HepG2 (cell line): ENCODE measurements around the gene SNRPD2. TPM values are rescaled to one million over a fixed set of nuclear protein-coding genes. Genes with fewer than 3 reads are reported as not detected.
A peak's percentile ranks its signal among the peaks of the same experiment; 100 is the strongest.

ENCODE experiments used
- EHMT2 ChIP-seq: fragments of 200-600 bp; sonication (generic); IDR thresholded peaks from 2 replicates; pipeline ENCODE4 v1.7.0; 2017; ENCODE audit warnings: antibody characterized with exemption, low read depth, low read length, borderline replicate concordance
- FOXK1 ChIP-seq: sonication (generic); formaldehyde crosslinking; IDR thresholded peaks from 2 replicates; pipeline ENCODE4 v1.4.0; 2020; ENCODE audit warnings: low read depth, missing genetic modification reagents, borderline replicate concordance
- GFI1 ChIP-seq: sonication (generic); formaldehyde crosslinking; IDR thresholded peaks from 2 replicates; pipeline ENCODE4 v1.5.0; 2020; ENCODE audit warnings: missing genetic modification reagents, mild to moderate bottlenecking, borderline replicate concordance
- MTA3 ChIP-seq: sonication (generic); formaldehyde crosslinking; IDR thresholded peaks from 2 replicates; pipeline ENCODE4 v1.4.0; 2020; ENCODE audit warnings: missing genetic modification reagents
- NFKB2 ChIP-seq: sonication (generic); formaldehyde crosslinking; IDR thresholded peaks from 2 replicates; pipeline ENCODE4 v1.4.0; 2020; ENCODE audit warnings: missing genetic modification reagents, borderline replicate concordance
- NFKBIZ ChIP-seq: IDR thresholded peaks from 2 replicates; pipeline ENCODE4 v1.6.1; 2018; ENCODE audit warnings: missing genetic modification reagents, missing compliant biosample characterization
- RBAK ChIP-seq: sonication (generic); formaldehyde crosslinking; IDR thresholded peaks from 2 replicates; pipeline ENCODE4 v1.5.1; 2020; ENCODE audit warnings: mild to moderate bottlenecking, missing genetic modification reagents
- TBP ChIP-seq: sonication (generic); formaldehyde crosslinking; IDR thresholded peaks from 2 replicates; pipeline ENCODE4 v1.5.0; 2020; ENCODE audit warnings: missing genetic modification reagents
- TBX3 ChIP-seq: fragments of 450-650 bp; IDR thresholded peaks from 2 replicates; pipeline ENCODE4 v1.6.1; 2017; ENCODE audit warnings: antibody characterized with exemption, mild to moderate bottlenecking, inconsistent platforms, borderline replicate concordance
- TCF7L2 ChIP-seq: IDR thresholded peaks from 2 replicates; pipeline ENCODE4 v1.6.1; 2011; ENCODE audit warnings: mild to moderate bottlenecking, low read depth, low read length, moderate library complexity
- ZBTB3 ChIP-seq: sonication (generic); formaldehyde crosslinking; IDR thresholded peaks from 2 replicates; pipeline ENCODE4 v1.4.0; 2020; ENCODE audit warnings: low read depth, mild to moderate bottlenecking, moderate library complexity, missing genetic modification reagents, borderline replicate concordance
- ZBTB42 ChIP-seq: sonication (generic); formaldehyde crosslinking; IDR thresholded peaks from 2 replicates; pipeline ENCODE4 v1.5.0; 2020; ENCODE audit warnings: mild to moderate bottlenecking, missing genetic modification reagents
- ZFP37 ChIP-seq: sonication (generic); formaldehyde crosslinking; IDR thresholded peaks from 2 replicates; pipeline ENCODE4 v1.4.0; 2020; ENCODE audit warnings: missing genetic modification reagents, borderline replicate concordance
- ZNF367 ChIP-seq: sonication (generic); formaldehyde crosslinking; IDR thresholded peaks from 2 replicates; pipeline ENCODE4 v1.4.0; 2020; ENCODE audit warnings: missing genetic modification reagents, borderline replicate concordance
- ZNF530 ChIP-seq: sonication (generic); formaldehyde crosslinking; IDR thresholded peaks from 2 replicates; pipeline ENCODE4 v1.5.0; 2020; ENCODE audit warnings: low read depth, mild to moderate bottlenecking, missing genetic modification reagents
- ZNF556 ChIP-seq: sonication (generic); formaldehyde crosslinking; IDR thresholded peaks from 2 replicates; pipeline ENCODE4 v1.4.0; 2020; ENCODE audit warnings: mild to moderate bottlenecking, missing genetic modification reagents, borderline replicate concordance
- ZNF709 ChIP-seq: sonication (generic); formaldehyde crosslinking; IDR thresholded peaks from 2 replicates; pipeline ENCODE4 v1.5.0; 2020; ENCODE audit warnings: mild to moderate bottlenecking, missing genetic modification reagents
- ZSCAN5A ChIP-seq: sonication (generic); formaldehyde crosslinking; IDR thresholded peaks from 2 replicates; pipeline ENCODE4 v1.8.0; 2022; ENCODE audit warnings: mild to moderate bottlenecking, missing genetic modification reagents, borderline replicate concordance
- polyA plus RNA-seq, 8 experiments: library from polyadenylated mRNA; depleted of rRNA in 3 of 8; stranded (reverse) in 7 of 8; unstranded in 1 of 8; fragments of >200 nt; fragmentation: Illumina TruSeq in 4 of 8; extraction: Trizol in 4 of 8; gene quantifications; 2 replicates each; pipeline versions ENCODE4 v1.2.1 to v1.2.3, GENCODE V29; 2011 to 2016; ENCODE audit warnings: low read depth in 4 of 8, missing spikeins in 1 of 8, mixed read lengths in 1 of 8; ENCODE audit not compliant: insufficient read depth in 1 of 8
- total RNA-seq, 5 experiments: library from RNA; depleted of rRNA; stranded (reverse); fragments of >200 nt; fragmentation: Illumina TruSeq; extraction: Trizol; gene quantifications; 2 replicates each; pipeline ENCODE4 v1.2.3, GENCODE V29; 2016; ENCODE audit warnings: low read depth in 1 of 5
- TF ChIP-seq, protein P1 (sequence below): IDR thresholded peaks from 2 replicates; pipeline ENCODE4 v1.6.1; 2016; ENCODE audit warnings: low read depth, missing genetic modification reagents, missing compliant biosample characterization
- TF ChIP-seq, protein P2 (sequence below): IDR thresholded peaks from 2 replicates; pipeline ENCODE4 v1.6.1; 2016; ENCODE audit warnings: mild to moderate bottlenecking

SNRPD2 gene
- total and polyA plus RNA-seq, 2 of the 13 experiments (the other 11 are each of a cell fraction or from before 2014, with no cell fraction given): 299 to 485 TPM

DNA sequence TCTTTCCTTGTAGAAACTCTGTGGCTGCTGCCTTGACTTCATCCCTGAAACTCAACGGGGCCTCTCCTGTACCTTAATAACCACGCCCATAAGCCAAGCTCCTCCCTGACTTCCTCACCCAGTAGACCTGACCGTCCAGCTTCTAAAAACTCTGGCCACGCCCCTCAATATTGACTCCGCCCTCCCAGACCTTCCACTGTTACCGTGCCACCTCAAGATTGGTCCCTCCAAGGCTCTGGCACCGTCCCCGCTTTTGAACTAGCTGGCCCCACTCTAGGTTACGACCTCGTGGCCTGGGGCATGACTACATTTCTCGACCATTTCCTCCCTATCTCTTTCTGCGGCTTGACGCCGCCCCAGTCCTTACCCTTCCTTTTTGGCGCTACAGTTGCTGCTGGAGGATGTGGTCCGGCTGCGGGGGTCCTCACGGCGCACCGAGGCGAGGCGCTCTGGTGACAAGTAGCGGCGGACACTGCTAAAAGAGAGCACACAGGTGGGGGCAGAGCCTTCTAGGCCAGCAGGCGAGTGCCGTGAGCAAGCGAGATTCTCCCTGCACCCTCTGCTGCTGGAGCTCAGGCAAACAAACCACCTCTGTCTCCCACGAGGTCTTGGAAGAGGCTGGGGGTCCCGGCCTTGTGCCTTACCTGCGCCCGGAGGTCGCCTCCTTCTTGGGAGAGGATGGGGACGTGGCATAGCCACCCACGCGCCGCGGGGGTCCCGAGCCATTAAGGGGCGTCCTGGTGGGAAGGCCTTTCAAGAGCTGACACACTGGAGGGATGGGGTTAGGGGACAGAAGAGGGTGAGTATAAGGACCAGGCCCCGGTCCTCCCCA, 50.3 kb downstream of the SNRPD2 start (continued):
- no peak for TF ChIP-seq GFI1 (CRISPR knock-in tag)
- no peak for TF ChIP-seq RBAK (CRISPR knock-in tag)
- TF ChIP-seq FOXK1 (CRISPR knock-in tag): no peak
- TF ChIP-seq, protein P1, sequence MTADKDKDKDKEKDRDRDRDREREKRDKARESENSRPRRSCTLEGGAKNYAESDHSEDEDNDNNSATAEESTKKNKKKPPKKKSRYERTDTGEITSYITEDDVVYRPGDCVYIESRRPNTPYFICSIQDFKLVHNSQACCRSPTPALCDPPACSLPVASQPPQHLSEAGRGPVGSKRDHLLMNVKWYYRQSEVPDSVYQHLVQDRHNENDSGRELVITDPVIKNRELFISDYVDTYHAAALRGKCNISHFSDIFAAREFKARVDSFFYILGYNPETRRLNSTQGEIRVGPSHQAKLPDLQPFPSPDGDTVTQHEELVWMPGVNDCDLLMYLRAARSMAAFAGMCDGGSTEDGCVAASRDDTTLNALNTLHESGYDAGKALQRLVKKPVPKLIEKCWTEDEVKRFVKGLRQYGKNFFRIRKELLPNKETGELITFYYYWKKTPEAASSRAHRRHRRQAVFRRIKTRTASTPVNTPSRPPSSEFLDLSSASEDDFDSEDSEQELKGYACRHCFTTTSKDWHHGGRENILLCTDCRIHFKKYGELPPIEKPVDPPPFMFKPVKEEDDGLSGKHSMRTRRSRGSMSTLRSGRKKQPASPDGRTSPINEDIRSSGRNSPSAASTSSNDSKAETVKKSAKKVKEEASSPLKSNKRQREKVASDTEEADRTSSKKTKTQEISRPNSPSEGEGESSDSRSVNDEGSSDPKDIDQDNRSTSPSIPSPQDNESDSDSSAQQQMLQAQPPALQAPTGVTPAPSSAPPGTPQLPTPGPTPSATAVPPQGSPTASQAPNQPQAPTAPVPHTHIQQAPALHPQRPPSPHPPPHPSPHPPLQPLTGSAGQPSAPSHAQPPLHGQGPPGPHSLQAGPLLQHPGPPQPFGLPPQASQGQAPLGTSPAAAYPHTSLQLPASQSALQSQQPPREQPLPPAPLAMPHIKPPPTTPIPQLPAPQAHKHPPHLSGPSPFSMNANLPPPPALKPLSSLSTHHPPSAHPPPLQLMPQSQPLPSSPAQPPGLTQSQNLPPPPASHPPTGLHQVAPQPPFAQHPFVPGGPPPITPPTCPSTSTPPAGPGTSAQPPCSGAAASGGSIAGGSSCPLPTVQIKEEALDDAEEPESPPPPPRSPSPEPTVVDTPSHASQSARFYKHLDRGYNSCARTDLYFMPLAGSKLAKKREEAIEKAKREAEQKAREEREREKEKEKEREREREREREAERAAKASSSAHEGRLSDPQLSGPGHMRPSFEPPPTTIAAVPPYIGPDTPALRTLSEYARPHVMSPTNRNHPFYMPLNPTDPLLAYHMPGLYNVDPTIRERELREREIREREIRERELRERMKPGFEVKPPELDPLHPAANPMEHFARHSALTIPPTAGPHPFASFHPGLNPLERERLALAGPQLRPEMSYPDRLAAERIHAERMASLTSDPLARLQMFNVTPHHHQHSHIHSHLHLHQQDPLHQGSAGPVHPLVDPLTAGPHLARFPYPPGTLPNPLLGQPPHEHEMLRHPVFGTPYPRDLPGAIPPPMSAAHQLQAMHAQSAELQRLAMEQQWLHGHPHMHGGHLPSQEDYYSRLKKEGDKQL (CRISPR knock-in tag): no peak
- peak; percentile 8; the same call in 1 of the 2 replicates for TF ChIP-seq ZNF556 (CRISPR knock-in tag)
- peak; percentile 9; the same call in 1 of the 2 replicates for TF ChIP-seq ZSCAN5A (CRISPR knock-in tag)
- no peak for TF ChIP-seq ZBTB42 (CRISPR knock-in tag)
- TF ChIP-seq MTA3 (CRISPR knock-in tag): no peak
- TF ChIP-seq, protein P2, sequence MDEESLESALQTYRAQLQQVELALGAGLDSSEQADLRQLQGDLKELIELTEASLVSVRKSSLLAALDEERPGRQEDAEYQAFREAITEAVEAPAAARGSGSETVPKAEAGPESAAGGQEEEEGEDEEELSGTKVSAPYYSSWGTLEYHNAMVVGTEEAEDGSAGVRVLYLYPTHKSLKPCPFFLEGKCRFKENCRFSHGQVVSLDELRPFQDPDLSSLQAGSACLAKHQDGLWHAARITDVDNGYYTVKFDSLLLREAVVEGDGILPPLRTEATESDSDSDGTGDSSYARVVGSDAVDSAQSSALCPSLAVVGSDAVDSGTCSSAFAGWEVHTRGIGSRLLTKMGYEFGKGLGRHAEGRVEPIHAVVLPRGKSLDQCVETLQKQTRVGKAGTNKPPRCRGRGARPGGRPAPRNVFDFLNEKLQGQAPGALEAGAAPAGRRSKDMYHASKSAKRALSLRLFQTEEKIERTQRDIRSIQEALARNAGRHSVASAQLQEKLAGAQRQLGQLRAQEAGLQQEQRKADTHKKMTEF: peak; percentile 9; the same call in 1 of the 2 replicates
- TF ChIP-seq TBX3: no peak
- TF ChIP-seq ZNF530 (CRISPR knock-in tag): 0 out of 2 replicates have a peak, but pooled peaks have one; percentile 22
- no peak for TF ChIP-seq NFKB2 (CRISPR knock-in tag)
- no peak for TF ChIP-seq EHMT2
- TF ChIP-seq ZFP37 (CRISPR knock-in tag): no peak
- TF ChIP-seq ZBTB3 (CRISPR knock-in tag): no peak
- no peak for TF ChIP-seq TCF7L2
- no peak for TF ChIP-seq ZNF367
- TF ChIP-seq NFKBIZ (CRISPR knock-in tag): no peak
- no peak for TF ChIP-seq TBP (CRISPR knock-in tag)
- no peak for TF ChIP-seq ZNF709 (CRISPR knock-in tag)
